Brain microvascular endothelial cell (primary cell): ENCODE measurements around the gene RNF123.
"Not testable (repeated sequence)": the region's sequence is repeated elsewhere in the genome, so short reads cannot be mapped to it uniquely, and the experiment has no call there.

ENCODE experiments used
- DNase-seq: peaks from one replicate; pipeline ENCODE4 v3.0.0-alpha.2; 2020
- H3K27ac ChIP-seq: fragments of 250-450 bp; sonication (Bioruptor Pico); 2 replicates; pipeline ENCODE4 v1.5.1; 2020; ENCODE audit warnings: mild to moderate bottlenecking, moderate library complexity
- H3K27me3 ChIP-seq: fragments of 250-450 bp; sonication (Bioruptor Pico); replicated peaks from 2 replicates; pipeline ENCODE4 v1.5.1; 2020; ENCODE audit warnings: mild to moderate bottlenecking
- H3K36me3 ChIP-seq: fragments of 250-450 bp; sonication (Bioruptor Pico); replicated peaks from 2 replicates; pipeline ENCODE4 v1.5.1; 2020; ENCODE audit warnings: mild to moderate bottlenecking
- H3K4me3 ChIP-seq: 2 replicates; pipeline ENCODE4 v1.5.1; 2011; ENCODE audit warnings: low read depth, mild to moderate bottlenecking, control low read depth, low read length, moderate library complexity
- in situ Hi-C: cut with HindIII; loops from 2 replicates; pipeline ENCODE4 v1.10.0; 2017; ENCODE audit warnings: low sequenced_read_pairs, low pct_ligation_motif_present
- TF ChIP-seq, protein P1 (sequence below): IDR thresholded peaks from 2 replicates; pipeline ENCODE4 v1.5.1; 2011; ENCODE audit warnings: low read depth, mild to moderate bottlenecking, moderate library complexity, low read length, control low read depth, inconsistent platforms; ENCODE audit errors: missing control alignments

The RNF123 gene

DNA sequence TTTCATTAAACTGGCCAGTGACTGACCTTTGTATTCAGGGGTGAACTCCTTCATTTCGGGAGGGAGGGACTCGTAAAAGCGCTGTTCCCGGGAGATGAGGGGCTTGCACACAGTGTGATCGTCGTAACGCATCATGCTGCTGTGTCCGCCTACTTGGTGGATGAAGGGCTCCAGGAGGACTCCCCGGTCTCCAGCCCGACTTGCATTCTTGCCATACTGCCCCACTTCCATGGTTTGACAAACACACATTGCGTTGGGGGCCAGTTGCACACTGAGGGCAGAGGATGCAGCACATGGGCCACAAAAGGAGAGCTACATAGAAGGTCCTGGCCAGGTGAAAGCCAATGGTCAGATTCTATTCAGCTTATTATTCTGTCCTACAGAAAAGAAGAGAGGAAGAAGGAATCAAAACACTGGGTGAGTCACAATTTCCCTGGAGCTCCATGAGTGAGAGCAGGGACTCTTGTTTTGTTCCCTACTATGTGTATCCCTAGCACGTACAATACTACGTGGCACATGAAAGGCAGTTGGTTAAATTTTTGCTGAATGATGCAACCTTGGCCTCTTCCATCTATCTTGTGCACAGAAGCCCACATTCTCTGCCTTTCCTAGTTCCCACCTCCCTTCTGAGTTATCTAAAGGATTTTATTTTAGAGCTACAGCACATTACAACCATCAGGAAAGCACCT, 58.6 kb downstream of the RNF123 start:
- DNase-seq: peak; percentile 87
- H3K27me3 ChIP-seq: no peaks in the 10 kb centered on the region
- H3K36me3 ChIP-seq: no peaks in the 10 kb centered on the region
- H3K27ac ChIP-seq: peak overlapping the region; percentile 83
- TF ChIP-seq, protein P1, sequence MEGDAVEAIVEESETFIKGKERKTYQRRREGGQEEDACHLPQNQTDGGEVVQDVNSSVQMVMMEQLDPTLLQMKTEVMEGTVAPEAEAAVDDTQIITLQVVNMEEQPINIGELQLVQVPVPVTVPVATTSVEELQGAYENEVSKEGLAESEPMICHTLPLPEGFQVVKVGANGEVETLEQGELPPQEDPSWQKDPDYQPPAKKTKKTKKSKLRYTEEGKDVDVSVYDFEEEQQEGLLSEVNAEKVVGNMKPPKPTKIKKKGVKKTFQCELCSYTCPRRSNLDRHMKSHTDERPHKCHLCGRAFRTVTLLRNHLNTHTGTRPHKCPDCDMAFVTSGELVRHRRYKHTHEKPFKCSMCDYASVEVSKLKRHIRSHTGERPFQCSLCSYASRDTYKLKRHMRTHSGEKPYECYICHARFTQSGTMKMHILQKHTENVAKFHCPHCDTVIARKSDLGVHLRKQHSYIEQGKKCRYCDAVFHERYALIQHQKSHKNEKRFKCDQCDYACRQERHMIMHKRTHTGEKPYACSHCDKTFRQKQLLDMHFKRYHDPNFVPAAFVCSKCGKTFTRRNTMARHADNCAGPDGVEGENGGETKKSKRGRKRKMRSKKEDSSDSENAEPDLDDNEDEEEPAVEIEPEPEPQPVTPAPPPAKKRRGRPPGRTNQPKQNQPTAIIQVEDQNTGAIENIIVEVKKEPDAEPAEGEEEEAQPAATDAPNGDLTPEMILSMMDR: no peak
- no peak overlapping the region for H3K4me3 ChIP-seq
- in situ Hi-C loops: no loop called here

DNA sequence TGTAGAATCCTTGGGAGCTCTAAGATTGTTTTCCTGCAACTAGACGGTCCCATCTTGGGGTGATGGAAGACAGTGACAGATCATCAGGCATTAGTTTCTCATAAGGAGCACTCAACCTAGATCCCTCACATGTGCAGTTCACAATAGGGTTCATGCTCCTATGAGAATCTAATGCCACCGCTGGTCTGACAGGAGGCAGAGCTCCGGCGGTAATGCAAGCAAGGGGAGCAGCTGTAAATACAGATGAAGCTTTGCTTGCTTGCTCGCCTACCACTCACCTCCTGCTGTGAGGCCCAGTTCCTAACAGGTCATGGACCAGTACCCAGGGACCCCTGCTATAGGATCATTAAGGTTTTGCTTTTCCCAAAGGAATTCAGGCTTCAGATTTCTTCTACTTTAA, 59.5 kb downstream of the RNF123 start:
- in situ Hi-C loops, H3K36me3 ChIP-seq, H3K27me3 ChIP-seq, DNase-seq, H3K4me3 ChIP-seq: not testable (repeated sequence)
- peak overlapping the region; percentile 83 for H3K27ac ChIP-seq

DNA sequence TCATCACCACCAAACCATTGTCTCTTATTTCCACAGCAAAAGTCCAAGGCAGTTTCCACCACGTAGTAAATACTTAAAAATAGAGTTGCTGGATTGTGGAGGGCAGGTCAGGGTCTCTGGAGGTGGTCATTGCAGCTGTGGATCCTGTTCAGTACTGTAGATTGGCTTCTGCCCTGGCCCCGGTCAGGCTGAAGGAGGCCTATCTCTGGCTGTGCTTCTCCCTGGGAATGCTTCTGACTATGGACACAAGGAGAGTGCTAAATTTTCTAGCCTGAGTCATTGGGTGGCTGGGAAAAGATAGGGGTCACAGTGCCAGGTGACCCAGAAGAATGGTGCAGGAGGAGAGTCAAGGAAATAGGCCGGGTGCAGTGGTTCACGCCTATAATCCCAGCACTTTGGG, 60.7 kb downstream of the RNF123 start:
- DNase-seq: peak; percentile 29
- H3K4me3 ChIP-seq: no peak overlapping the region
- no peaks in the 10 kb centered on the region for H3K36me3 ChIP-seq
- TF ChIP-seq, protein P1: no peak
- H3K27me3 ChIP-seq: no peaks in the 10 kb centered on the region
- in situ Hi-C loops: no loop called here
- H3K27ac ChIP-seq: no peak overlapping the region

DNA sequence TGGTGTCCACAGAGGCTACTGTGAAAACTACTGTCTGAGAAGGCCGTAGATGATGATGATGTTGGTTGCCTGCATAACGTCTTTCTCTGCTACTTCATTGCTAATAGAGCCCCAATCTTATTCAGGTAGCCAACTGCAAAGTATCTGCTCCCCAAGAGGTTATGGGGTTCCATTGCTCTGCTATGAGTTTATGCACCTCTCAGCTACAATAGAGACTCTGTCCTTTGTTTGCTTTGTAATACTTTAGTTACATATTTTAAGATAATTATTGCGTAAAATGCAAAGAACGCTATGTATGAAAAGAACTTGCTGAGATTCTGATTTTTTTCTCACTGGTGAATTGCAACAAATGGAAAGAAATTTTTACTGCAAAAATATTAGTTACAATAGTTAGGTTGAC, 62.1 kb downstream of the RNF123 start:
- TF ChIP-seq, protein P1: no peak
- no peaks in the 10 kb centered on the region for H3K36me3 ChIP-seq
- DNase-seq: no peak
- no peak overlapping the region for H3K4me3 ChIP-seq
- in situ Hi-C loops: no loop called here
- H3K27ac ChIP-seq: no peak overlapping the region
- H3K27me3 ChIP-seq: no peaks in the 10 kb centered on the region

DNA sequence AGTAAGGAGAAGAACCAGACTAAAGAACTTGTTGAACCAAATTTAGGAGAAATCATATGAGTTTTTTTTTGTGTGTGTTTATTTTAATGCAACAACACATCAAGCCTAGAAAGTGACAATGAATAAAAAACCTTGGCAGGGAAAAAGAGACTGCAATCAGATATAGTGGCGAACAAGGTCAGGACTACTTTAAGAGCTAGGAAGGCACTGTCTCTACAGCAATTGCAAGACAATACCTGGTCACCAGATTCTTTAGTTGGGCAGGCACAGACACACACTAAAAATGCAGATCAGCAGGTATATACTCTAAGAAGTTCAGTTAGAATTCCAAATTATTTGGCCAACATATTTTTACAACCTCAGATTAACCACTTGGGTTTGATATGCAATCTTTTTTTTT, 65.2 kb downstream of the RNF123 start:
- no peak overlapping the region for H3K27ac ChIP-seq
- no peaks in the 10 kb centered on the region for H3K36me3 ChIP-seq
- TF ChIP-seq, protein P1: no peak
- H3K27me3 ChIP-seq: no peaks in the 10 kb centered on the region
- no peak for DNase-seq
- in situ Hi-C loops: no loop called here
- no peak overlapping the region for H3K4me3 ChIP-seq

DNA sequence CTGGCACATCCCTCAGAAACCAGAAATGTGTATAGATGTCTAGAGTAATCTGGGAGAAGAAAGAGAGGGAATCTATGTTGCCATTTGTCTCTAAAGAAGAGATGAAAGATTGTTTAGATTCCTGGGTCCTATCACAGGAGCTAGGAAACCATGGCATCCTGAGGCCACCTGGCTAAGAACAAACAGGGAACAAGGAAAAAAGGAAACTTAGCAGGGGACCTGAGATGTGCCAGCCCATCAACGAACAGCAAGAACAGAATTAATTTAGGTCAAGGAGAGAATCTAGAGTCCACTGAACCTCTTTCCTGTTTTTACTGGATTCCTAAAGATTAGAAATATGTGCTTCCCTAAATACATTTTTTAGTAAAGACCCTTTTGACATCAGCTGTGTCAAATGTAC, 66.7 kb downstream of the RNF123 start:
- in situ Hi-C loops: no loop called here
- H3K27me3 ChIP-seq: no peaks in the 10 kb centered on the region
- no peak for DNase-seq
- TF ChIP-seq, protein P1: no peak
- H3K27ac ChIP-seq: no peak overlapping the region
- no peaks in the 10 kb centered on the region for H3K36me3 ChIP-seq
- no peak overlapping the region for H3K4me3 ChIP-seq
